Activated CD4-positive, alpha-beta T cell treated with anti-CD3 and anti-CD28 coated beads for 24 hours (primary cell): Measurements from ENCODE around the gene METAP2.

Source experiments
- DNase-seq, 2 donors: peaks; one replicate each; pipeline ENCODE4 v3.0.0-alpha.2; 2020; ENCODE audit warnings: low read depth in 2 of 2

The METAP2 gene

GRCh38 chr12:95549392-95550084 lies 75.6 kb downstream of the METAP2 start:
- no peak for DNase-seq

- no peak for DNase-seq
Measured at GRCh38 chr12:95551305-95551704, 77.4 kb downstream of the METAP2 start, which contains the start of gene USP44. TSS of gene USP44 (minus strand) at chr12:95551476. CDS start at chr12:95534256, 17,220 bp downstream.

GRCh38 chr12:95551913-95552516 lies 78.1 kb downstream of the METAP2 start:
- no peak for DNase-seq

GRCh38 chr12:95553197-95553943 lies 79.4 kb downstream of the METAP2 start:
- DNase-seq = no peak

- DNase-seq = no peak
Measured at GRCh38 chr12:95554532-95555071, 80.7 kb downstream of the METAP2 start.

- DNase-seq = no peak
Measured at GRCh38 chr12:95557625-95558024, 83.7 kb downstream of the METAP2 start.
